GM23338 (cell line): ENCODE data around the gene RGS7. TPM values are rescaled to one million over a fixed set of nuclear protein-coding genes. Genes with fewer than 3 reads are reported as not detected.

ENCODE experiments used
- ATAC-seq: fragments of 200-7000 bp; cut with Tn5 transposase; 3 replicates; pipeline ENCODE4 v1.9.1; 2020
- DNase-seq: peaks from one replicate; pipeline ENCODE4 v3.0.0-alpha.2; 2015; ENCODE audit warnings: low spot score
- H2AFZ ChIP-seq: fragments of 200-600 bp; sonication (generic); 2 replicates; pipeline ENCODE4 v1.8.0; 2016; ENCODE audit warnings: antibody characterized with exemption, mild to moderate bottlenecking, moderate library complexity
- H3F3A ChIP-seq: fragments of 200-600 bp; sonication (generic); replicated peaks from 2 replicates; pipeline ENCODE4 v1.8.0; 2017; ENCODE audit warnings: antibody characterized with exemption, mixed run types, low read depth
- H3K27ac ChIP-seq: fragments of 200-600 bp; sonication (generic); 2 replicates; pipeline ENCODE4 v1.6.1; 2016; ENCODE audit warnings: low read depth
- H3K27me3 ChIP-seq: fragments of 200-600 bp; sonication (generic); 2 replicates; pipeline ENCODE4 v1.8.0; 2016; ENCODE audit warnings: mild to moderate bottlenecking, mixed run types, moderate library complexity; ENCODE audit not compliant: insufficient read depth
- H3K36me3 ChIP-seq: fragments of 200-600 bp; sonication (generic); 2 replicates; pipeline ENCODE4 v1.8.0; 2016; ENCODE audit warnings: mild to moderate bottlenecking; ENCODE audit not compliant: insufficient read depth
- H3K4me1 ChIP-seq: fragments of 200-600 bp; sonication (generic); 2 replicates; pipeline ENCODE4 v1.8.0; 2016; ENCODE audit warnings: mild to moderate bottlenecking, moderate library complexity; ENCODE audit not compliant: insufficient read depth
- H3K4me2 ChIP-seq: fragments of 200-600 bp; sonication (generic); 2 replicates; pipeline ENCODE4 v1.7.1; 2017; ENCODE audit warnings: mixed run types
- H3K4me3 ChIP-seq: fragments of 200-600 bp; sonication (generic); 2 replicates; pipeline ENCODE4 v1.6.1; 2016; ENCODE audit warnings: mixed run types
- H3K79me2 ChIP-seq: fragments of 200-600 bp; sonication (generic); replicated peaks from 2 replicates; pipeline ENCODE4 v1.8.0; 2017; ENCODE audit warnings: mild to moderate bottlenecking; ENCODE audit not compliant: insufficient read depth
- H3K9me2 ChIP-seq: fragments of 200-600 bp; sonication (generic); 2 replicates; pipeline ENCODE4 v1.8.0; 2017; ENCODE audit not compliant: insufficient read depth
- H4K20me1 ChIP-seq: fragments of 200-600 bp; sonication (generic); replicated peaks from 2 replicates; pipeline ENCODE4 v1.8.0; 2017; ENCODE audit warnings: mild to moderate bottlenecking; ENCODE audit not compliant: insufficient read depth
- H3K27ac Mint-ChIP-seq: 2 replicates; pipeline ENCODE4 v1.8.0; 2020; ENCODE audit warnings: inconsistent platforms, mild to moderate bottlenecking, moderate library complexity, mixed read lengths
- H3K27me3 Mint-ChIP-seq: 3 replicates; pipeline ENCODE4 v1.8.0; 2022; ENCODE audit warnings: low read depth, mild to moderate bottlenecking, moderate library complexity, mixed read lengths, inconsistent platforms; ENCODE audit not compliant: insufficient read depth, poor library complexity
- H3K36me3 Mint-ChIP-seq: 3 replicates; pipeline ENCODE4 v1.8.0; 2021; ENCODE audit warnings: low read depth, mild to moderate bottlenecking, inconsistent platforms, moderate library complexity, mixed read lengths
- H3K4me1 Mint-ChIP-seq: 3 replicates; pipeline ENCODE4 v1.8.0; 2020; ENCODE audit warnings: mild to moderate bottlenecking, inconsistent platforms, mixed read lengths
- H3K4me3 Mint-ChIP-seq: 3 replicates; pipeline ENCODE4 v1.8.0; 2021; ENCODE audit warnings: moderate library complexity, mild to moderate bottlenecking, inconsistent platforms, mixed read lengths
- H3K9me3 Mint-ChIP-seq: 3 replicates; pipeline ENCODE4 v1.8.0; 2020; ENCODE audit warnings: moderate library complexity, mild to moderate bottlenecking, inconsistent platforms, mixed read lengths
- CREB1 ChIP-seq: fragments of 250-450 bp; sonication (Bioruptor Pico); IDR thresholded peaks from 2 replicates; pipeline ENCODE4 v1.5.0; 2020; ENCODE audit warnings: low read depth, mild to moderate bottlenecking, moderate library complexity
- ZNF114 ChIP-seq: fragments of 250-450 bp; sonication (Bioruptor Pico); IDR thresholded peaks from 2 replicates; pipeline ENCODE4 v1.5.0; 2020; ENCODE audit warnings: mild to moderate bottlenecking, moderate library complexity
- ZNF331 ChIP-seq: fragments of 250-450 bp; sonication (Bioruptor Pico); IDR thresholded peaks from 2 replicates; pipeline ENCODE4 v1.5.0; 2020; ENCODE audit warnings: low read depth, mild to moderate bottlenecking, moderate library complexity
- polyA plus RNA-seq: library from polyadenylated mRNA; unstranded; fragments of >200 nt; fragmentation: Nextera tagmentation; extraction: Ambion mirVana; gene quantifications from 2 replicates; pipeline ENCODE4 v1.2.1, GENCODE V29; 2016
- total RNA-seq: library from RNA; depleted of rRNA; stranded (reverse); fragments of >200 nt; shearing (Covaris generic); gene quantifications from 2 replicates; pipeline ENCODE4 v1.2.3, GENCODE V29; 2014
- TF ChIP-seq, protein P1 (sequence below): IDR thresholded peaks from one replicate; pipeline ENCODE4 v1.6.1; 2018; ENCODE audit warnings: antibody characterized with exemption; ENCODE audit not compliant: unreplicated experiment
- TF ChIP-seq, protein P2 (sequence below), 2 experiments: fragments of 200-600 bp in 1 of 2; sonication (generic) in 1 of 2; conservative IDR thresholded peaks; 2 replicates each; pipeline versions ENCODE4 v1.5.1 to v1.6.1; 2016 to 2017; ENCODE audit warnings: antibody characterized with exemption in 2 of 2, low read depth in 2 of 2, mild to moderate bottlenecking in 2 of 2, moderate library complexity in 1 of 2

The RGS7 gene
- total and polyA plus RNA-seq, 2 experiments from 2014 or later, result 2.0 to 2.2 TPM

DNA sequence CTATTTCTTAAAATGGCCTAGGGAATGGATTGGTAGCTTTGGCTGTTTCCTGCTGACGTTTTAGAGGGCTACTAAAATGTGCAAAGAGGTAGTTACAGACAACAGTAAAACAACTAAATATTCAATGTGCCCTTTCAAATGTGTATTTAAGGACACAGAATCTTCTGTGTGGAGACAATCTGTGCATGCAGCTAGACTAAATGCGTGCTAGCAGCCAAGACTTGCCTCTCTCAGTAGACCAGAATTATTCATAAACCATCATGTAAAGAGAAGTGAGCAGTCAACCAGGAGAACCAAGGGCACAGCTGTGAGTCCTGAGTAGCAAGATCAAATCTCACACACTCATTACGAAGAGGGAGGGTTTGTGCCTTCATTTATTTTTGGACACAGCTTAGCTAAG, 584.9 kb downstream of the RGS7 start:
- peaks cover 1% of the 10 kb centered on the region for H3K27me3 Mint-ChIP-seq
- no peaks in the 10 kb centered on the region for H3F3A ChIP-seq
- no peak for TF ChIP-seq CREB1 (CRISPR knock-in tag)
- no peak for TF ChIP-seq ZNF114 (CRISPR knock-in tag)
- TF ChIP-seq ZNF331, result no peak

DNA sequence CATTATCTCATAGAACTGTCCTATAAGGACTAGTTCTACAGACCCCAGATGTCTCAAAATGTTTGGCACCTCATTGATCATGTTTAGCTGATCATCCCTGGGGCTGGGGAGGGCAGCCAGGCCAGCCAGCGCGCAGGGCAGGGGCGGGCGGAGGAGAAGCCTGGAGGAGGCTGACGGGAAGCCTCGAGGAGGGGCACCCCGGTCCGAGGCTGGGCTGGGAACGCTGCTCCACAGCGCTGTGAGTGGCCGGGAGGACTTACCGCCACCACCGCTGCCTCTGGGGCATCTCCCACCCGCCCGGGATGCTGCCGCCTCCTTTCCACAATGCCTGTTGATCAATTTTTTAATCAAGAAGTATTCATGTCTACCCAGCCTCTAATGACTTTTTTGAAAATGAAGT, 585.6 kb downstream of the RGS7 start:
- Histone ChIP-seq H3K4me3 (no peak overlapping the region), H2AFZ (no peak overlapping the region), H3F3A (no peaks in the 10 kb centered on the region), H3K27me3 (no peaks in the 10 kb centered on the region), H3K27ac (no peak overlapping the region), H3K79me2 (no peaks in the 10 kb centered on the region), H3K4me1 (peaks cover 9% of the 10 kb centered on the region; the same call in 1 of the 2 replicates), H3K9me2 (peaks cover 5% of the 10 kb centered on the region; the same call in 1 of the 2 replicates), H4K20me1 (no peaks in the 10 kb centered on the region), H3K4me2 (no peak overlapping the region), H3K36me3 (no peaks in the 10 kb centered on the region)
- no peak for TF ChIP-seq ZNF114 (CRISPR knock-in tag)
- TF ChIP-seq, protein P1, sequence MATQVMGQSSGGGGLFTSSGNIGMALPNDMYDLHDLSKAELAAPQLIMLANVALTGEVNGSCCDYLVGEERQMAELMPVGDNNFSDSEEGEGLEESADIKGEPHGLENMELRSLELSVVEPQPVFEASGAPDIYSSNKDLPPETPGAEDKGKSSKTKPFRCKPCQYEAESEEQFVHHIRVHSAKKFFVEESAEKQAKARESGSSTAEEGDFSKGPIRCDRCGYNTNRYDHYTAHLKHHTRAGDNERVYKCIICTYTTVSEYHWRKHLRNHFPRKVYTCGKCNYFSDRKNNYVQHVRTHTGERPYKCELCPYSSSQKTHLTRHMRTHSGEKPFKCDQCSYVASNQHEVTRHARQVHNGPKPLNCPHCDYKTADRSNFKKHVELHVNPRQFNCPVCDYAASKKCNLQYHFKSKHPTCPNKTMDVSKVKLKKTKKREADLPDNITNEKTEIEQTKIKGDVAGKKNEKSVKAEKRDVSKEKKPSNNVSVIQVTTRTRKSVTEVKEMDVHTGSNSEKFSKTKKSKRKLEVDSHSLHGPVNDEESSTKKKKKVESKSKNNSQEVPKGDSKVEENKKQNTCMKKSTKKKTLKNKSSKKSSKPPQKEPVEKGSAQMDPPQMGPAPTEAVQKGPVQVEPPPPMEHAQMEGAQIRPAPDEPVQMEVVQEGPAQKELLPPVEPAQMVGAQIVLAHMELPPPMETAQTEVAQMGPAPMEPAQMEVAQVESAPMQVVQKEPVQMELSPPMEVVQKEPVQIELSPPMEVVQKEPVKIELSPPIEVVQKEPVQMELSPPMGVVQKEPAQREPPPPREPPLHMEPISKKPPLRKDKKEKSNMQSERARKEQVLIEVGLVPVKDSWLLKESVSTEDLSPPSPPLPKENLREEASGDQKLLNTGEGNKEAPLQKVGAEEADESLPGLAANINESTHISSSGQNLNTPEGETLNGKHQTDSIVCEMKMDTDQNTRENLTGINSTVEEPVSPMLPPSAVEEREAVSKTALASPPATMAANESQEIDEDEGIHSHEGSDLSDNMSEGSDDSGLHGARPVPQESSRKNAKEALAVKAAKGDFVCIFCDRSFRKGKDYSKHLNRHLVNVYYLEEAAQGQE, result no peak
- TF ChIP-seq, protein P2, sequence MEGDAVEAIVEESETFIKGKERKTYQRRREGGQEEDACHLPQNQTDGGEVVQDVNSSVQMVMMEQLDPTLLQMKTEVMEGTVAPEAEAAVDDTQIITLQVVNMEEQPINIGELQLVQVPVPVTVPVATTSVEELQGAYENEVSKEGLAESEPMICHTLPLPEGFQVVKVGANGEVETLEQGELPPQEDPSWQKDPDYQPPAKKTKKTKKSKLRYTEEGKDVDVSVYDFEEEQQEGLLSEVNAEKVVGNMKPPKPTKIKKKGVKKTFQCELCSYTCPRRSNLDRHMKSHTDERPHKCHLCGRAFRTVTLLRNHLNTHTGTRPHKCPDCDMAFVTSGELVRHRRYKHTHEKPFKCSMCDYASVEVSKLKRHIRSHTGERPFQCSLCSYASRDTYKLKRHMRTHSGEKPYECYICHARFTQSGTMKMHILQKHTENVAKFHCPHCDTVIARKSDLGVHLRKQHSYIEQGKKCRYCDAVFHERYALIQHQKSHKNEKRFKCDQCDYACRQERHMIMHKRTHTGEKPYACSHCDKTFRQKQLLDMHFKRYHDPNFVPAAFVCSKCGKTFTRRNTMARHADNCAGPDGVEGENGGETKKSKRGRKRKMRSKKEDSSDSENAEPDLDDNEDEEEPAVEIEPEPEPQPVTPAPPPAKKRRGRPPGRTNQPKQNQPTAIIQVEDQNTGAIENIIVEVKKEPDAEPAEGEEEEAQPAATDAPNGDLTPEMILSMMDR (conservative IDR thresholded peaks at IDR 0.05; ENCODE audit: low read depth in 2 of 2), result peak in 1 of 2 experiments; percentile 19; a peak in 1 of 4 replicates
- DNase-seq (no peak), ATAC-seq (no peak)
- Mint-ChIP-seq H3K4me3 (no peak overlapping the region), H3K27me3 (peaks cover 1% of the 10 kb centered on the region), H3K9me3 (no peaks in the 10 kb centered on the region; the same call in 2 of the 3 replicates), H3K4me1 (peaks cover 8% of the 10 kb centered on the region; the same call in 2 of the 3 replicates), H3K27ac (no peak overlapping the region), H3K36me3 (0 out of 3 replicates have a peak, but pooled peaks cover 2% of the 10 kb centered on the region)

More for the DNA sequence above, 584.9 kb downstream of the RGS7 start:
- Histone ChIP-seq H3K4me2 (no peak overlapping the region), H4K20me1 (no peaks in the 10 kb centered on the region), H3K79me2 (no peaks in the 10 kb centered on the region), H3K4me1 (peaks cover 9% of the 10 kb centered on the region; the same call in 1 of the 2 replicates), H3K36me3 (no peaks in the 10 kb centered on the region), H3K27ac (no peak overlapping the region), H3K9me2 (peaks cover 5% of the 10 kb centered on the region; the same call in 1 of the 2 replicates), H3K4me3 (no peak overlapping the region), H3K27me3 (no peaks in the 10 kb centered on the region), H2AFZ (no peak overlapping the region)
- no peaks in the 10 kb centered on the region; the same call in 2 of the 3 replicates for H3K9me3 Mint-ChIP-seq
- H3K27ac Mint-ChIP-seq, result no peak overlapping the region
- 0 out of 3 replicates have a peak, but pooled peaks cover 2% of the 10 kb centered on the region for H3K36me3 Mint-ChIP-seq
- DNase-seq, result no peak
- no peak overlapping the region for H3K4me3 Mint-ChIP-seq
- ATAC-seq, result no peak
- peaks cover 8% of the 10 kb centered on the region; the same call in 2 of the 3 replicates for H3K4me1 Mint-ChIP-seq
